ENCODE results near the gene CAMKV.

The CAMKV gene

GRCh38 chr3:49896345-49896744 lies 26.6 kb upstream of the CAMKV start:
- DNase-seq (ENCODE audit: low read depth in 2 of 2, low spot score in 1 of 2), result no peak

GRCh38 chr3:49895791-49896190 lies 26.1 kb upstream of the CAMKV start:
- no peak for DNase-seq (ENCODE audit: low read depth in 2 of 2, low spot score in 1 of 2)

- no peak for DNase-seq (ENCODE audit: low read depth in 2 of 2, low spot score in 1 of 2)
Measured at GRCh38 chr3:49889296-49889695, 19.6 kb upstream of the CAMKV start.

GRCh38 chr3:49886922-49887265 lies 17.2 kb upstream of the CAMKV start:
- DNase-seq (ENCODE audit: low read depth in 2 of 2, low spot score in 1 of 2), result no peak

- DNase-seq (ENCODE audit: low read depth in 2 of 2, low spot score in 1 of 2), result no peak
Measured at GRCh38 chr3:49883998-49884397, 14.3 kb upstream of the CAMKV start.

- no peak for DNase-seq (ENCODE audit: low read depth in 2 of 2, low spot score in 1 of 2)
Measured at GRCh38 chr3:49882166-49882565, 12.5 kb upstream of the CAMKV start.

- DNase-seq (ENCODE audit: low read depth in 2 of 2, low spot score in 1 of 2), result no peak
Measured at GRCh38 chr3:49880581-49881315, 11.0 kb upstream of the CAMKV start.

- DNase-seq (ENCODE audit: low read depth in 2 of 2, low spot score in 1 of 2), result no peak
Measured at GRCh38 chr3:49879721-49880120, 10.0 kb upstream of the CAMKV start.

GRCh38 chr3:49878686-49879085 lies 9.0 kb upstream of the CAMKV start:
- DNase-seq (ENCODE audit: low read depth in 2 of 2, low spot score in 1 of 2), result no peak

GRCh38 chr3:49877716-49878115 lies 8.0 kb upstream of the CAMKV start:
- DNase-seq (ENCODE audit: low read depth in 2 of 2, low spot score in 1 of 2), result no peak

GRCh38 chr3:49876567-49876966 lies 6.9 kb upstream of the CAMKV start:
- no peak for DNase-seq (ENCODE audit: low read depth in 2 of 2, low spot score in 1 of 2)

- DNase-seq (ENCODE audit: low read depth in 2 of 2, low spot score in 1 of 2), result no peak
Measured at GRCh38 chr3:49873623-49874022, 3.9 kb upstream of the CAMKV start.

GRCh38 chr3:49872801-49873281 lies 3.1 kb upstream of the CAMKV start:
- no peak for DNase-seq (ENCODE audit: low read depth in 2 of 2, low spot score in 1 of 2)

- DNase-seq (ENCODE audit: low read depth in 2 of 2, low spot score in 1 of 2), result no peak
Measured at GRCh38 chr3:49871531-49872153, 1.9 kb upstream of the CAMKV start.

GRCh38 chr3:49868862-49869466 lies 742 bp downstream of the CAMKV start:
- no peak for DNase-seq (ENCODE audit: low read depth in 2 of 2, low spot score in 1 of 2)

- DNase-seq (ENCODE audit: low read depth in 2 of 2, low spot score in 1 of 2), result no peak
Measured at GRCh38 chr3:49867871-49868321, 1.8 kb downstream of the CAMKV start.

- no peak for DNase-seq (ENCODE audit: low read depth in 2 of 2, low spot score in 1 of 2)
Measured at GRCh38 chr3:49867400-49867799, 2.3 kb downstream of the CAMKV start.

- DNase-seq (ENCODE audit: low read depth in 2 of 2, low spot score in 1 of 2), result no peak
Measured at GRCh38 chr3:49865198-49865784, 4.4 kb downstream of the CAMKV start.

- DNase-seq (ENCODE audit: low read depth in 2 of 2, low spot score in 1 of 2), result no peak
Measured at GRCh38 chr3:49864505-49864904, 5.2 kb downstream of the CAMKV start.

GRCh38 chr3:49859576-49860305 lies 10.0 kb downstream of the CAMKV start:
- no peak for DNase-seq (ENCODE audit: low read depth in 2 of 2, low spot score in 1 of 2)

Data from stimulated activated CD8-positive, alpha-beta memory T cell treated with anti-CD3 and anti-CD28 coated beads, Interleukin-4, amount 100 ng/mL, for 4 hours (primary cell).